ENCODE data around the gene IMPDH1.

Gene IMPDH1

GRCh38 chr7:128424686-128425275 is 15.0 kb upstream of the IMPDH1 start:
- no peak for DNase-seq (ENCODE audit: low read depth)
- in situ Hi-C loops (cut with HindIII; ENCODE audit: low sequenced_read_pairs), result no loop called here
- no peak overlapping the region for H3K4me3 ChIP-seq (ENCODE audit: low read depth, low read length)
- no peak for TF ChIP-seq CTCF (IDR thresholded peaks at IDR 0.05; ENCODE audit: low read depth, low read length, missing control alignments)

- DNase-seq (ENCODE audit: low read depth), result no peak
- in situ Hi-C loops (cut with HindIII; ENCODE audit: low sequenced_read_pairs), result no loop called here
- no peak for TF ChIP-seq CTCF (IDR thresholded peaks at IDR 0.05; ENCODE audit: low read depth, low read length, missing control alignments)
- H3K4me3 ChIP-seq (ENCODE audit: low read depth, low read length), result no peak overlapping the region
These were observed 13.1 kb upstream of the IMPDH1 start for GRCh38 chr7:128422842-128423241.

- in situ Hi-C loops (cut with HindIII; ENCODE audit: low sequenced_read_pairs), result no loop called here
- no peak for TF ChIP-seq CTCF (IDR thresholded peaks at IDR 0.05; ENCODE audit: low read depth, low read length, missing control alignments)
- no peak for DNase-seq (ENCODE audit: low read depth)
- no peak overlapping the region for H3K4me3 ChIP-seq (ENCODE audit: low read depth, low read length)
These were observed 12.3 kb upstream of the IMPDH1 start for GRCh38 chr7:128422037-128422436.

- in situ Hi-C loops (cut with HindIII; ENCODE audit: low sequenced_read_pairs), result no loop called here
- H3K4me3 ChIP-seq (ENCODE audit: low read depth, low read length), result no peak overlapping the region
- no peak for DNase-seq (ENCODE audit: low read depth)
- no peak for TF ChIP-seq CTCF (IDR thresholded peaks at IDR 0.05; ENCODE audit: low read depth, low read length, missing control alignments)
These were observed 11.6 kb upstream of the IMPDH1 start for GRCh38 chr7:128421384-128421783.

- no peak for TF ChIP-seq CTCF (IDR thresholded peaks at IDR 0.05; ENCODE audit: low read depth, low read length, missing control alignments)
- no peak for DNase-seq (ENCODE audit: low read depth)
- H3K4me3 ChIP-seq (ENCODE audit: low read depth, low read length), result no peak overlapping the region
- in situ Hi-C loops (cut with HindIII; ENCODE audit: low sequenced_read_pairs), result no loop called here
These were observed 11.0 kb upstream of the IMPDH1 start for GRCh38 chr7:128420773-128421172.

GRCh38 chr7:128419257-128419656 is 9.5 kb upstream of the IMPDH1 start:
- no peak for DNase-seq (ENCODE audit: low read depth)
- TF ChIP-seq CTCF (IDR thresholded peaks at IDR 0.05; ENCODE audit: low read depth, low read length, missing control alignments), result no peak
- H3K4me3 ChIP-seq (ENCODE audit: low read depth, low read length), result no peak overlapping the region
- in situ Hi-C loops (cut with HindIII; ENCODE audit: low sequenced_read_pairs), result no loop called here

Measured in astrocyte of the cerebellum (primary cell).